ENCODE data around the gene SLFN13.

DNA sequence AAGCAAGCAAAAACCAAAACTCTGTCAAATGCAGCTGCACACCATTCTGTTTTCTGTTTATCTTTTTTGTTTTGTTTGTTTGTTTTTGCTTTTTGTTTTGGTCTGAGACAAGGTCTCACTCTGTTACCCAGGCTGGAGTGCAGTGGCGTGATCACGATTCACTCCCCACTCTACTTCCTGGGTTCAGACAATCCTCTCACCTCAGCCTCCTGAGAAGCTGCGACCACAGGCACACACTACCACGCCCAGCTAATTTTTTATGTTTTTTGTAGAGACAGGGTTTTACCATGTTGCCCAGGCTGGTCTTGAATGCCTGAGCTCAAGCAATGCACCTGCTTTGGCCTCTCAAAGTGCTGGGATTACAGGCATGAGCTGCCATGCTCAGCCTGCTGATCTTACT lies 19.3 kb upstream of the SLFN13 start:
- TF ChIP-seq, protein P1, sequence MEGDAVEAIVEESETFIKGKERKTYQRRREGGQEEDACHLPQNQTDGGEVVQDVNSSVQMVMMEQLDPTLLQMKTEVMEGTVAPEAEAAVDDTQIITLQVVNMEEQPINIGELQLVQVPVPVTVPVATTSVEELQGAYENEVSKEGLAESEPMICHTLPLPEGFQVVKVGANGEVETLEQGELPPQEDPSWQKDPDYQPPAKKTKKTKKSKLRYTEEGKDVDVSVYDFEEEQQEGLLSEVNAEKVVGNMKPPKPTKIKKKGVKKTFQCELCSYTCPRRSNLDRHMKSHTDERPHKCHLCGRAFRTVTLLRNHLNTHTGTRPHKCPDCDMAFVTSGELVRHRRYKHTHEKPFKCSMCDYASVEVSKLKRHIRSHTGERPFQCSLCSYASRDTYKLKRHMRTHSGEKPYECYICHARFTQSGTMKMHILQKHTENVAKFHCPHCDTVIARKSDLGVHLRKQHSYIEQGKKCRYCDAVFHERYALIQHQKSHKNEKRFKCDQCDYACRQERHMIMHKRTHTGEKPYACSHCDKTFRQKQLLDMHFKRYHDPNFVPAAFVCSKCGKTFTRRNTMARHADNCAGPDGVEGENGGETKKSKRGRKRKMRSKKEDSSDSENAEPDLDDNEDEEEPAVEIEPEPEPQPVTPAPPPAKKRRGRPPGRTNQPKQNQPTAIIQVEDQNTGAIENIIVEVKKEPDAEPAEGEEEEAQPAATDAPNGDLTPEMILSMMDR (IDR thresholded peaks at IDR 0.05 in 2 of 3, conservative IDR thresholded peaks at IDR 0.05 in 1 of 3; ENCODE audit: borderline replicate concordance in 1 of 3, insufficient read depth in 1 of 3, low read depth in 2 of 3, low read length in 2 of 3) = no peak
- TF ChIP-seq EZH2phosphoT487 (IDR thresholded peaks at IDR 0.05; ENCODE audit: borderline replicate concordance) (no peak), CEBPB (IDR thresholded peaks at IDR 0.05; ENCODE audit: low read depth) (no peak), POLR2AphosphoS5 (IDR thresholded peaks at IDR 0.05; ENCODE audit: low read depth, low read length) (no peak), RAD21 (IDR thresholded peaks at IDR 0.05; ENCODE audit: low read depth) (no peak), JUND (IDR thresholded peaks at IDR 0.05) (no peak), EZH2 (IDR thresholded peaks at IDR 0.05) (no peak), SIN3A (IDR thresholded peaks at IDR 0.05; ENCODE audit: low read depth) (no peak), SP1 (IDR thresholded peaks at IDR 0.05; ENCODE audit: low read depth) (no peak), POLR2A (IDR thresholded peaks at IDR 0.05; ENCODE audit: borderline replicate concordance, extremely low read depth, insufficient read depth, insufficient read length) (no peak), SRF (IDR thresholded peaks at IDR 0.05; ENCODE audit: low read depth) (no peak)
- TF ChIP-seq, protein P2, sequence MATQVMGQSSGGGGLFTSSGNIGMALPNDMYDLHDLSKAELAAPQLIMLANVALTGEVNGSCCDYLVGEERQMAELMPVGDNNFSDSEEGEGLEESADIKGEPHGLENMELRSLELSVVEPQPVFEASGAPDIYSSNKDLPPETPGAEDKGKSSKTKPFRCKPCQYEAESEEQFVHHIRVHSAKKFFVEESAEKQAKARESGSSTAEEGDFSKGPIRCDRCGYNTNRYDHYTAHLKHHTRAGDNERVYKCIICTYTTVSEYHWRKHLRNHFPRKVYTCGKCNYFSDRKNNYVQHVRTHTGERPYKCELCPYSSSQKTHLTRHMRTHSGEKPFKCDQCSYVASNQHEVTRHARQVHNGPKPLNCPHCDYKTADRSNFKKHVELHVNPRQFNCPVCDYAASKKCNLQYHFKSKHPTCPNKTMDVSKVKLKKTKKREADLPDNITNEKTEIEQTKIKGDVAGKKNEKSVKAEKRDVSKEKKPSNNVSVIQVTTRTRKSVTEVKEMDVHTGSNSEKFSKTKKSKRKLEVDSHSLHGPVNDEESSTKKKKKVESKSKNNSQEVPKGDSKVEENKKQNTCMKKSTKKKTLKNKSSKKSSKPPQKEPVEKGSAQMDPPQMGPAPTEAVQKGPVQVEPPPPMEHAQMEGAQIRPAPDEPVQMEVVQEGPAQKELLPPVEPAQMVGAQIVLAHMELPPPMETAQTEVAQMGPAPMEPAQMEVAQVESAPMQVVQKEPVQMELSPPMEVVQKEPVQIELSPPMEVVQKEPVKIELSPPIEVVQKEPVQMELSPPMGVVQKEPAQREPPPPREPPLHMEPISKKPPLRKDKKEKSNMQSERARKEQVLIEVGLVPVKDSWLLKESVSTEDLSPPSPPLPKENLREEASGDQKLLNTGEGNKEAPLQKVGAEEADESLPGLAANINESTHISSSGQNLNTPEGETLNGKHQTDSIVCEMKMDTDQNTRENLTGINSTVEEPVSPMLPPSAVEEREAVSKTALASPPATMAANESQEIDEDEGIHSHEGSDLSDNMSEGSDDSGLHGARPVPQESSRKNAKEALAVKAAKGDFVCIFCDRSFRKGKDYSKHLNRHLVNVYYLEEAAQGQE (IDR thresholded peaks at IDR 0.05; ENCODE audit: low read depth) = no peak
- TF ChIP-seq, protein P3, sequence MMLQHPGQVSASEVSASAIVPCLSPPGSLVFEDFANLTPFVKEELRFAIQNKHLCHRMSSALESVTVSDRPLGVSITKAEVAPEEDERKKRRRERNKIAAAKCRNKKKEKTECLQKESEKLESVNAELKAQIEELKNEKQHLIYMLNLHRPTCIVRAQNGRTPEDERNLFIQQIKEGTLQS (IDR thresholded peaks at IDR 0.05) = no peak
- TF ChIP-seq, protein P4, sequence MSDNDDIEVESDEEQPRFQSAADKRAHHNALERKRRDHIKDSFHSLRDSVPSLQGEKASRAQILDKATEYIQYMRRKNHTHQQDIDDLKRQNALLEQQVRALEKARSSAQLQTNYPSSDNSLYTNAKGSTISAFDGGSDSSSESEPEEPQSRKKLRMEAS (IDR thresholded peaks at IDR 0.05) = no peak
